OCI-M2 (cell line): Measurements from ENCODE around the gene TUBD1.
"Not testable (repeated sequence)": the region's sequence is repeated elsewhere in the genome, so short reads cannot be mapped to it uniquely, and the experiment has no call there.

Source experiments
- DNase-seq: peaks from one replicate; lab custom pipeline; 2025; ENCODE audit not compliant: unreplicated experiment; lab: John Stamatoyannopoulos, UW

Gene TUBD1, protein sequence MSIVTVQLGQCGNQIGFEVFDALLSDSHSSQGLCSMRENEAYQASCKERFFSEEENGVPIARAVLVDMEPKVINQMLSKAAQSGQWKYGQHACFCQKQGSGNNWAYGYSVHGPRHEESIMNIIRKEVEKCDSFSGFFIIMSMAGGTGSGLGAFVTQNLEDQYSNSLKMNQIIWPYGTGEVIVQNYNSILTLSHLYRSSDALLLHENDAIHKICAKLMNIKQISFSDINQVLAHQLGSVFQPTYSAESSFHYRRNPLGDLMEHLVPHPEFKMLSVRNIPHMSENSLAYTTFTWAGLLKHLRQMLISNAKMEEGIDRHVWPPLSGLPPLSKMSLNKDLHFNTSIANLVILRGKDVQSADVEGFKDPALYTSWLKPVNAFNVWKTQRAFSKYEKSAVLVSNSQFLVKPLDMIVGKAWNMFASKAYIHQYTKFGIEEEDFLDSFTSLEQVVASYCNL

DNA sequence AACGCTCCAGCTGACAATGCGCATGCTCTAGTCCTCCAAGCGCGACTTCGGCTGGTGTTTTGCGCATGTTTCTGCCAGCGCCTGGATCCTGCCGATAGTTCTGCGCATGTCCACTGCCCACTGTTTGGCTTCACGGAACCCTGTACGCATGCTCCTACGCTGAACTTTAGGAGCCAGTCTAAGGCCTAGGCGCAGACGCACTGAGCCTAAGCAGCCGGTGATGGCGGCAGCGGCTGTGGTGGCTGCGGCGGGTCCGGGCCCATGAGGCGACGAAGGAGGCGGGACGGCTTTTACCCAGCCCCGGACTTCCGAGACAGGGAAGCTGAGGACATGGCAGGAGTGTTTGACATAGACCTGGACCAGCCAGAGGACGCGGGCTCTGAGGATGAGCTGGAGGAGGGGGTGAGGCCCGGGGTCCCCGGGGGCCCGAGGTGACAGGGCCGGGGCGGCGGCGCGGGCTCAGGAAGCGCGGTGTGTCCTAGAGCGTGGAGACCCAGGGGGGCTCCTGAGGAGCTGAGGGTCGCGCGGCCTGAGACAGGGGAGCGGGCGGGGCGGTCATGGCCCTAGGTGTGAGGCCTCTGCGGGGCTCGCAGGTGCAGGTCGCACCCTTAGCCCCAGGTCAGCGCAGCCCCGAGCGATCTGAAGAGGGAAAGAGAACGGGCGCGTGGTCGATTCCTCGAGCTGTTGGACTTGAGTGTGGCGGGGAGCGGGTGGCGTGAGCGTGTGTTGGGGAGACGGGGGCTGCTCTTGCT, at the start of gene TUBD1, which contains the start of gene RPS6KB1:
TSS of gene TUBD1 (minus strand) at position 20 of the 752 bp plus-strand sequence. CDS start 1,941 bp downstream, outside the sequence.
TSS of gene RPS6KB1 (plus strand) at position 198 of the 752 bp plus-strand sequence. CDS start at position 262, 64 bp downstream.
- DNase-seq, result peak; percentile 84

DNA sequence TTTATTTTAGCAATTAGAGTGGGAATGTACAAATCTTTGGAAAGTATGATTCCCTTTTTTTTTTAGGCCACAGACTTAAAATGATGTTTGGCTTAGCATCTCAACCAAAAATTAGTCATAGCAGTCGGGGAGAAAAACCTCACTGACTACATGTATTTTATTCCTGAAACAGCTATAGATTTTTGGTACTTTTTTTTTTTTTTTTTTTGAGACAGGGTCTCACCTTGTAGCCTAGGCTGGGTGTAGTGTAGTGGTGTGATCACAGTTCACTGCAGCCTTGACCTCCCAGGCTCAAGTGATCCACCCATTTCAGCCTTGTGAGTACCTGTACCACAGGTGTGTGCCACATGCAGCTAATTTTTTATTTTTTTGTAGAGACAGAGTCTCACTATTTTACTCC, 48.4 kb upstream of the TUBD1 start:
- DNase-seq, result no peak

DNA sequence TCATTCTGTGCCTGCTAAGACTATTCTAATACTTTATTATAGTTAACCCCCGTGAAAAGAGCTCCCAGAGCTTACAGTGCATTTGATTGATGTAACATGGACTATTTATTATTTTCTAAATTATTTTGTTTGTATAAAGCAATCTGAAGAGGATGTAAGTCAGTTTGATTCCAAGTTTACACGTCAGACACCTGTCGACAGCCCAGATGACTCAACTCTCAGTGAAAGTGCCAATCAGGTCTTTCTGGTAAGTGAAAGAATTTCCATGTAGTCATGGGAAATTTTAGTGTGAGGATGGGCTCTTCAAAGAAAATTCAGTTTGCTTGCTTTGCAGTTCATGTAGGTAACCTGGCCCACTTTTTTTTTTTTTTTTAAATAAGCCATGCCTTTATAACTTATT, 48.0 kb upstream of the TUBD1 start:
- not testable (repeated sequence) for DNase-seq

DNA sequence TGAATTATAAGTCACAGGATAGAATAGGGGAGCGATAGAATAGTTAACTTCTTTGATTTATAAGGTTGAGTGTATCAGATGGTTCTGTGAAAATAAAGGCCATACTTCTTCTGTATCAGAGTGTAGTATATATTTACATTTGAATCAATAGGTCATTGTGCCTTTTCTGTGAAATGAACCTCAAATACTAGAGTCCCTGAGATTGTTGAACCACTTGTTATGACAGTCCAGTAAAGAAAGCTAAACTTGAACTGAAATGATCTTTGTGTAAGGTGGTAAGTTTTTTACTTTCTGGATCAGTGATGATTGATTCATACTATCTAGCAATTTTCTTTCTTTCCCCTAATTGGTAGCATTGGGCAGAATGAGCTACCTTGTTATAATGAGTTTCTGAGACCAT, 40.6 kb upstream of the TUBD1 start:
- DNase-seq, result not testable (repeated sequence)

DNA sequence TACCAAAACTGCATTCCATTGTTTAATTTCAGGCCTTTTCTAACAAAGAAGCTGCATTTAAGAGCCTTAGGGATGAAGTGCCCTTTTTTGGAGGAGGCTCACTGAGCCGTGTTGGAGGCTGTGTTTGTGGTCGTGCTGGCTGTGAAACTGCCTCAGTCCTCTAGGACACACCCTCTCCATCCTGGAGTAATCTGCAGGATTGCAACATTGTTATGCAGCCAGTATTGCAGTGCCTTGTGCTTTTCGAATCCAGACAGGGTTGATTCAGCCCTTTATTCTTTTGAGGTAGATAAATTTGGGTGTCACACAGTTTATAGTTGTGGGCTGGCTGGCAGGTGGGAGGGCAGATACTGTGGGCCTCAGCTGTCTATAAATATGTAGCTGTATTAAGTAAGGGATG, 38.0 kb upstream of the TUBD1 start:
- DNase-seq, result not testable (repeated sequence)

DNA sequence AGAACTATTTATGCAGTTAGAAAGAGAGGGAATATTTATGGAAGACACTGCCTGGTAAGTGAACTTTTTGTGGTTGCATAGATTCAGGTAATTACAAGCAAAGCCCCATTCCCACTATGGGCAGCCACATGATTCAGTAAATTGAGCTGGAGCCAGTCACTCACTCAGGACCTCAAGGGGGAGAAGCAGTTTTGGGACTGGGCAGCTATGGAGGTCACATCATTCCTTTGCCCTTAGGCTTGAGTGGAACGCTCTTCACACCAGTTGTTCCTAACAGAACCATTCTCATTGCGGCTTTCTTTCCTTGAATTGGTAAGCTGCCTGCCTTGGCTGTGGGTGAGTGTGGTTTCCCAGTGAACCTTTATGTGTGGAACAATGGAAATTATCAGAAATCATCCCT, 37.4 kb upstream of the TUBD1 start:
- DNase-seq, result not testable (repeated sequence)

DNA sequence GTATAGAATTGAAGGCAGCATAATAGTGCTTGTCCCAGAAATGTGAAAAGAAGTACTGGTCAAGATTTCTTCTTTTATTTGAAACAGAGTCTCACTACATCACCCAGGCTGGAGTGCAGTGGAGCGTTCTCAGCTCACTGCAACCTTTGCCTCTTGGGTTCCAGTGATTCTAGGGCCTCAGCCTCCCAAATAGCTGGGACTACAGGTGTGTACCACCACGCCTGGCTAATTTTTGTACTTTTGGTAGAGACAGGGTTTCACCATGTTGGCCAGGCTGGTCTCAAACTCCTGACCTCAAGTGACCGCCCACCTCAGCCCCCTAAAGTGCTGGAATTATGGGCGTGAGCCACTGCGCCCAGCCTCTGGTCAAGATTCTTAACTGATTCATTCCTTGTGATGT, 27.9 kb upstream of the TUBD1 start:
- DNase-seq, result not testable (repeated sequence)

DNA sequence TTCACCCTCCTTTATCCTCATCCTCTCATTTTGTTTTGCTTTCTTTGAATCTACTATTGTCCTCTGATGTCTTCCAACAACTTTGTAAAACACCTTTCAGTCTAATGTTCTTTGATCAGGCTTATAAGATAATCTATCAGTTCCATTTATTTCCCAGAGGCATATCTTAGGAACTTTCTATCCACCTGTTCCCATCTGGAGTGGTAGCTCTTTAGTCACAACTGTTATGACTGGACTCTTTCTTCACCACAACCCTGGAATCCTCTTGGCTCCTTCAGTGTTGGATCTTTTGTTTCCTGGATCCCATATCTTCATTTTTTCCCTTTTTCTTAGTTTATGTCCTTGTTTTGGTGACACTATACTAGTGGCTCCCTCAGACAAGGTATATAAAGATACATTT, 23.7 kb upstream of the TUBD1 start:
- no peak for DNase-seq

DNA sequence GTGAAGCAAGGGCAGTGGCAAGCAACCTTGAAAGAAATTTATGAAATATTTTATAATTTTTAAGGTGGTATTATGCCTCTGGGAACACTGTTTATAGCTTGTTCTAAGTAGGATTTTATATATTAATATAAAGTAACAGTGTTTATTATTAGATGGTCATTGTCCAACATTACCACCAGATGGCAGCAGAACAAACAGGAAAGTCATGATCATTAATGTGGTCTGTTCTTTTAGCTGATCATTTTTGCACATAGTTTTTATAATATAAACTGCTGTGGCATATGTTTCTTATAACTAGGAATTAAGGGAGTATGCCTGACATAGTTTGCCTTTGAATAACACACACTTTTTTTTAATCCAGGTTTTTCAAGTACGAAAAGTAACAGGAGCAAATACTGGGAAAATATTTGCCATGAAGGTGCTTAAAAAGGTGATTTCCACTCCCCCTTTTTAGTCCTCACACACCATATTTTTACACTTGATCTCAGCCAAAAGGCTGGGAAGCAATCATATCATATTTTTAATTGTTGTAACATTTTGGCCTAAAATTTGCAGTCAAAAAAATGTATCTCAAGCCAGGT, 21.6 kb upstream of the TUBD1 start:
- DNase-seq, result no peak

DNA sequence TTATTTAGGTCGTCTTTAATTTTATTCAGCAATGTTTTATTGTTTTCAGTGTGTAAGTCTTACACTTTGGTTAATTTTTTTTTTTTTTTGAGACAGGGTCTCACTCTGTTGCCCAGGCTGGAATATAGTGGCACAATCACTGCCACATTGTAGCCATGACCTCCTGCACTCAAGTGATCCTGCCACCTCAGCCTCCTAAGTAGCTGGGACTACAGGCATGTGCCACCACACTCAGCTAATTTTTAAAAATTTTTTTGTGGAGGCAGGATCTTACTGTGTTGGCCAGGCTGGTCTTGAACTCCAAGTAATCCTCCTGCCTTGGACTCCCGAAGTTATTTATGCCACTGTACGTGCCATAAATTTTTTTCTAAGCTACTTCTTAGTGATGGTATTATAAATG, 14.7 kb upstream of the TUBD1 start:
- DNase-seq, result no peak

DNA sequence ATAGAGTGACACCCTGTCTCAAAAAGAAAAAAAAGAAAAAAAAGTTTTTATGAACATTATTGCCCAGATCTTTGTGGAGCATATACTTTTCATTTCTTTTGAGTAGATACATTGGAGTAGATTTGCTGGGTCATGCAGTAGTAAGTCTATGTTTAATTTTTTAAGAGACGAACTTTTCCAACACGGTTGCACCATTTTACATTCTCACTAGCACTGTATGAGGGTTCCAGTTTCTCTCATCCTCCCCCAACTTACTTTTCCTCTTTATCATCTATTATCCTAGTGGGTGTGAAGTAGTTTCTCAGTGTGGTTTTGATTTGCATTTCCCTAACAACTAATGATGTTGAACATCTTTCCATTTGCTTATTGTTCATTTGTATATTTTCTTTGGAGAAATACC, 10.7 kb upstream of the TUBD1 start:
- DNase-seq, result no peak

DNA sequence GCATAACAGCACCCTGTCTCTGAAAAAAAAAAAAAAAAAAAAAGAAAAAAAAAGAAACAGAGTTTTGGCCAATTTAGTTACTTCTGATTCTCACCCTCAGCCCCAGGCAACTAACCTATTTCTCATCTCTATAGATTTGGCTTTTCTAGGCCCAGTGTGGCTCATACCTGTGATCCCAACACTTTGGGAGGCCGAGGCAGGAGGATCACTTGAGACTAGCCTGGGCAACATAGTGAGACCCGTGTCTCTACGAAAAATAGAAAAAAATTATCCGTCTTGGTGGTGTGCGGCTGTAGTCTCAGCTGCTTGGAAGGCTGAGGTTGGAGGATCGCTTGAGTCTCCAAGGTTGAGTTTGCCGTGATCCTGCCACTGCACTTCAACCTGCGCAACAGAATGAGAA, 8.9 kb upstream of the TUBD1 start:
- DNase-seq, result no peak

DNA sequence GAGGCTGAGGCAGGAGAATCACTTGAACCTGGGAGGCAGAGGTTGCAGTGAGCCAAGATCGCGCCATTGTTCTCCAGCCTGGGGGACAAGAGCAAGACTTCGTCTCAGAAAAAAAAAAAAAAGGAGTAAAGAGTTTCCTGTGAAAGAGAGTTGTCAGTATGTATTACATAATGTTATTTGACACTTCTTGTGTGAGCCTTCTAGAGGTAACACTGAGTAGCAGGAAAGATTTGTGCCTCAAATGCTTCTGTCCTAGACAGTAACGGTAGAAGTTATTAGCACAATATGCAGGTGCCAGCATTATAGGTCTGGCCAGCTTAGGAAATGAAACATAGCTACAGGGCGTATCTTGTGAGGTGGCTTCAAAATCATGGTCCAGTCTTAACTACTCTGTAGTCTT, 6.4 kb upstream of the TUBD1 start:
- DNase-seq, result no peak

DNA sequence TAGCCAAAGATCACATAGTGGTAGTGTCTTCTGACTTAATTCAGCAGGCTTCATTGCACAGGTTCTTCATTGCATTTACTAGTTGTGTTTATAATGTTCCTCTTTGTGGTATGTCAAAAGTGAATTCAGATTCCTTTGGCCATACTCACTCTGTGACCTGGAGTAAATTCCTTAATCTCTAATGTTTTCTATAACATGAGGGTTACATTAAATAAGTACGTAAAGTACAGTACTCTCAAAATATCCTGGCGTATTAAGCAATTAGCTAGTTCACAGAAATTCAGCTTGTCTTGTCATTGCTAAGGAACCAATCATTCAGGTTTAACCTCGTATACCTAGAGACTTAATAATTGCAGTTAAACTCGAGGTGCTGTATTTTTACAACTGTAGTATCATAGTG, 4.3 kb upstream of the TUBD1 start:
- DNase-seq, result no peak

DNA sequence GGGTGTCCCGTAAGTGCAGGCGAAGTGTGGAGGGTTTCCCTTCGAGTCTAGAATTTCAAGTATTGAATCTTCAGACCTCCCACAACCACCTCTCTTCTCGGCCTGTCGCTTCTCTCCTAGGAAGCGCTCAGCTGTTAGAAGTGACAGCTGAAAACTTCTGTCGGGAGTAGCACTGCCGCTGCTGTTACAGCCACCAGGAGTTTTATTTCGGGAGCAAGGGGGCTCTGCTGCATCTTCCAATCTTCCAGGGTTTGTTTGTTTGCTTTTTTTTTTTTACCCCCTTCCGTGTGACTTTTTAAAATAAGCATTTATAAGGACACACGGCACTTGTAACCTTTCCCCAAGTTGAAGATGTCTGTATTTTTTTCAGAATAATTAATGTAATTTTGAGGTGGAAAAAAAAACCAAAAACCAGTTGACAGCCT, 945 bp upstream of the TUBD1 start:
- no peak for DNase-seq

DNA sequence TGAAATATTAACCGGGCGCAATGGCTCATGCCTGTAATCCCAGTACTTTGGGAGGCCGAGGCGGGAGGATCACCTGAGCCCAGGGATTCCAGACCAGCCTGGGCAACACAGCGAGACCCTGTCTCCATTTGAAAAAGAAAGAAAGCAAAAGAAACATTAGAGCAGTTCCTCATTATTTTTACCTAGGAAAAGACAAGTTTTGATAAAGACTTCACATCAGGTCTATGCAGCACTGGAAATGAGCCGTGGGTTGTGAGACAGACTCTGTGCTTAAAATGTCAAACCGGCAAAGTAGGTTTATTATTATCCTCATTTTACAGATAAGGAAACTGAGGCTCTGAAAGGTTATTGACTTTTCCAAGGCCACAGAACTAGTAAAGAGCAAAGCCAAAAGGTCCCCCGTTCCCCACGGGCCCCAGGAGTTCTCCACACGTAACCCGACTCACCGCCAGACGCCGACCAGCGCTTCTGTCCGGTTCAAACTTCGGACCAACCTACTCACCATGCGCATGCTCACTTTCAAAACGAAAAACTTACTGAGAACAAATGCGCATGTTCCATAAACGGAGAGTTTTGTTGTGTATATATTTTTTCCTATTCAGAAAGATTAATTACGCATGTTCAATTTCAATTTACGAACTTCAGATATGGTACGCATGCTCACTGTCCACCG, 356 bp downstream of the TUBD1 start:
- no peak for DNase-seq

DNA sequence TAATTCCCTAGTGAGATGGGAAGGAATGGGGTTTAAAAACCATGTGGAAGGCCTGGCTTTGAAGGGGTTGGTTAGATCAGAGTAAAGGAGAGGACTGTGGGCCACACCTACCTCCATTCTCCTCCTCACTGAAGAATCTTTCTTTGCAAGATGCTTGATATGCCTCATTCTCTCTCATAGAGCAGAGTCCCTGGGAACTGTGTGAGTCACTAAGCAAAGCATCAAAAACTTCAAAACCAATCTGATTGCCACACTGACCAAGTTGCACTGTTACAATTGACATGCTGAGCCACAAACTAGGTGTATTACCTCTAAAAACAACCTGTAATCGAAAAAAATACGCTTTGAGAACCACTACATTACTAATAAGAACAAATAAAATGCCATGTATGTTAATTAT, 2.0 kb downstream of the TUBD1 start:
- DNase-seq, result no peak

DNA sequence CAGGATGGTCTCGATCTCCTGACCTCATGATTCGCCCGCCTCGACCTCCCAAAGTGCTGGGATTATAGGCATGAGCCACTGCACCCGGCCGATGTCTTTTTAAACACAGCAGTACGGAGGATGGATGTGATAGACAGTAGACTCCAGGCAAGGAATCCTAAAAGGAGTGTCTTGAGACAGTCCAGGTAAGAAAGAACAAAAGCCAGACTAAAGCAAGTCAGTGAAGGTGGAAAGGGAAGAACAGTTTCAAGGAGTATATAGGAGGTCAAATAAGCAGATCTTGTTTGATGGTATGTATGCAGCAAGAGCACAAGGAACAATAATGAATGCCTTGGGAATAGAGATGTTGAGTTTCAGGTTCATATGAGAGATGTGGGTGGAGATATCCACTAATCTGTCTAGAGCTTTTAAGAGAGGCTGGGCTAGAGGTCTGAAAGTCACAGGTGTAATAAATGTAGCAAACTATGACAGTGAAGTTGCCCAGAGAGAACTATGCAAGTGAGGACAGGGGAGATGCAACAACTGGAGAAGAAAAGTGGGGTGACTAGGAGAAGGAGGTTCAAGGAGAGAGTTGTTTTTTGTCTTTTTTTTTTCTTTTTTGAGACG, 4.5 kb downstream of the TUBD1 start:
- DNase-seq, result no peak

DNA sequence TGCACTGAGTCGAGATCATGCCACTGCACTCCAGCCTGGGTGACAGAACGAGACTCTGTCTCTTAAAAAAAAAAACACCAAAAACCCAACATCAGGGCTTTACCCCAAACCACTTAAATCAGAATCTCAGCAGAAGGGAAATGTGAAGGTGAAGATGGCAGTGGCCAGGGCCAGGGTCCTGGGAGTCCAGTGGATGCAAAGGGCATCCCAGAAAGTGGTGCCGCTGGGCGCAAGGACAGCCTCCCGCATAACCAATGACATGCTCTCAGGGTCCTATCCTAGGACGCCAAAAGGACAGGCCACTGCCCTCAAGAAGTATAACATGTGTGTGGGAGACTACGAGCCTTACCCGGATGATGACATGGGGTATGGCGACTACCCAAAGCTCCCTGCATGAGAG, 7.9 kb downstream of the TUBD1 start:
- no peak for DNase-seq

DNA sequence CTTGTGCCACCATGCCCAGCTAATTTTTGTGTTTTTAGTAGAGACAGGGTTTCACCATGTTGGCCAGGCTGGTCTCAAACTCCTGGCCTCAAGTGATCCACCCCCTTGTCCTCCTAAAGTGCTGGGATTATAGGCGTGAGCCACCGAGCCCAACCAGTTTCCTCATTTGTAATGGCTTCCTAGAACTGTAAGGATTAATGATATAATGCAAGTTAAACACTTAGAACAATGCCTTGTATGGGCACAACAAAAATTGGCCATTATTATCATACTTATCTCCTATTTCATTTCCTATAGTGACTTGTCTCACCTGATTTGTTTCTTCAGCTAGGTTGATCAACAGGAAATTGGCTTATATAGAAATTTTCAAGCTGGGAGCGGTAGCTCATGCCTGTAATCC, 14.1 kb downstream of the TUBD1 start:
- no peak for DNase-seq

DNA sequence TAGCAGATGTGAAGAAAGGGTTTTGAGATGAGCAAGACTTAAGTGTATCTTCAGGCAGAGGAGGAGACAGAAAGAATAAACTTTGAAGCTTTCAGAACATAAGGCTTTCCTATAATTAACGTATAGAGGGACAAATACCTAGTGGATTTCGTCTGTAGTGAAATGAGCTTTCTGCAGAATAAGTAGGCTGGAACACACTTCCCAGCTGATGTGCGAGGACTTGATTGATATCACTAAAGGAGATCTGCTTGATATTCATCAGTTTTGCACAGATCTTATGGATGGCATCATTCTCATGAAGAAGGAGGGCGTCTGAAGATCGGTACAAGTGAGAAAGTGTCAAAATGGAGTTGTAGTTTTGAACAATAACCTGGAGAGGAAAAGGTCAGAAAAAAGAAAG, 14.8 kb downstream of the TUBD1 start:
- DNase-seq, result no peak
